Fibroblast of the aortic adventitia (primary cell): ENCODE measurements around the gene MATK. TPM values are rescaled to one million over a fixed set of nuclear protein-coding genes. Genes with fewer than 3 reads are reported as not detected.
A peak's percentile ranks its signal among the peaks of the same experiment; 100 is the strongest.
"Not testable (repeated sequence)": the region's sequence is repeated elsewhere in the genome, so short reads cannot be mapped to it uniquely, and the experiment has no call there.

Experiments used
- DNase-seq: peaks from one replicate; pipeline ENCODE4 v3.0.0-alpha.2; 2010; ENCODE audit warnings: low read depth
- H3K4me3 ChIP-seq: 2 replicates; pipeline ENCODE4 v1.5.1; 2011; ENCODE audit warnings: low read depth, mild to moderate bottlenecking, control low read depth, low read length, moderate library complexity
- CTCF ChIP-seq: IDR thresholded peaks from 2 replicates; pipeline ENCODE4 v1.5.1; 2011; ENCODE audit warnings: mild to moderate bottlenecking, low read length, control low read depth, inconsistent platforms; ENCODE audit not compliant: insufficient read depth
- total RNA-seq: library from RNA; depleted of rRNA; stranded (reverse); fragments of >200 nt; gene quantifications from 2 replicates; pipeline ENCODE4 v1.2.3, GENCODE V29; 2012; ENCODE audit warnings: low replicate concordance

The MATK gene
- total RNA-seq, 1 donor: not detected

GRCh38 chr19:3767050-3767449, 19.1 kb downstream of the MATK start:
- DNase-seq: no peak
- no peak overlapping the region for H3K4me3 ChIP-seq
- TF ChIP-seq CTCF: no peak

GRCh38 chr19:3766520-3766919, 19.7 kb downstream of the MATK start:
- no peak for DNase-seq
- no peak for TF ChIP-seq CTCF
- H3K4me3 ChIP-seq: no peak overlapping the region

GRCh38 chr19:3765757-3766156, 20.4 kb downstream of the MATK start:
- not testable (repeated sequence) for H3K4me3 ChIP-seq, DNase-seq

- no peak overlapping the region for H3K4me3 ChIP-seq
- no peak for TF ChIP-seq CTCF
- no peak for DNase-seq
These were observed 21.1 kb downstream of the MATK start for GRCh38 chr19:3765121-3765520.

- peak; percentile 99 for DNase-seq
- peak within 1 kb of the TSS; percentile 96 for H3K4me3 ChIP-seq
- TF ChIP-seq CTCF: no peak
These were observed 23.4 kb downstream of the MATK start, which contains the start of gene MRPL54 for GRCh38 chr19:3762501-3763459. MRPL54 (plus strand) TSS chr19:3762682; CDS start chr19:3762701, 19 bp downstream.

GRCh38 chr19:3762130-3762473, 24.1 kb downstream of the MATK start:
- H3K4me3 ChIP-seq: no peak overlapping the region
- TF ChIP-seq CTCF: no peak
- DNase-seq: no peak

- peak within 1 kb of the TSS; percentile 96 for H3K4me3 ChIP-seq
- TF ChIP-seq CTCF: peak; percentile 67
- peak; percentile 85 for DNase-seq
These were observed 24.6 kb downstream of the MATK start, which contains the start of gene APBA3 for GRCh38 chr19:3761382-3762129. APBA3 (minus strand) TSS chr19:3761692; CDS start chr19:3760264, 1,428 bp downstream.
